Osteocyte (in vitro differentiated cells): Measurements from ENCODE around the gene EID3. TPM values are rescaled to one million over a fixed set of nuclear protein-coding genes. Genes with fewer than 3 reads are reported as not detected.

Source experiments
- DNase-seq: peaks from one replicate; pipeline ENCODE4 v3.0.0; 2021; ENCODE audit warnings: mixed read lengths; ENCODE audit not compliant: unreplicated experiment; ENCODE audit errors: extremely low spot score
- H3K27ac Mint-ChIP-seq: one replicate; pipeline ENCODE4 v1.8.0; 2021; ENCODE audit warnings: mild to moderate bottlenecking, mixed read lengths; ENCODE audit not compliant: unreplicated experiment
- H3K27me3 Mint-ChIP-seq: one replicate; pipeline ENCODE4 v1.8.0; 2021; ENCODE audit warnings: mixed read lengths; ENCODE audit not compliant: unreplicated experiment
- H3K36me3 Mint-ChIP-seq: one replicate; pipeline ENCODE4 v1.8.0; 2021; ENCODE audit warnings: mixed read lengths; ENCODE audit not compliant: unreplicated experiment
- H3K4me1 Mint-ChIP-seq: one replicate; pipeline ENCODE4 v1.8.0; 2021; ENCODE audit warnings: mixed read lengths; ENCODE audit not compliant: unreplicated experiment
- H3K4me3 Mint-ChIP-seq: one replicate; pipeline ENCODE4 v1.8.0; 2021; ENCODE audit warnings: mild to moderate bottlenecking, moderate library complexity, mixed read lengths; ENCODE audit not compliant: unreplicated experiment
- H3K9me3 Mint-ChIP-seq: one replicate; pipeline ENCODE4 v1.8.0; 2021; ENCODE audit warnings: mixed read lengths; ENCODE audit not compliant: unreplicated experiment
- CTCF ChIP-seq: fragments of 200-600 bp; sonication (generic); IDR thresholded peaks from 2 replicates; pipeline ENCODE4 v1.5.0; 2021; ENCODE audit warnings: antibody characterized with exemption, mild to moderate bottlenecking, moderate library complexity
- total RNA-seq: library from RNA; stranded (reverse); gene quantifications from 2 replicates; pipeline ENCODE4 v1.2.1, GENCODE V29; 2021

The EID3 gene
- total RNA-seq, 1 donor from 2014 or later, result 3.7 TPM

- peaks cover 30% of the 10 kb centered on the region for H3K36me3 Mint-ChIP-seq
- H3K4me1 Mint-ChIP-seq, result peaks cover 8% of the 10 kb centered on the region
- no peak overlapping the region for H3K4me3 Mint-ChIP-seq
- no peak for TF ChIP-seq CTCF
- no peaks in the 10 kb centered on the region for H3K9me3 Mint-ChIP-seq
- H3K27ac Mint-ChIP-seq, result no peak overlapping the region
- no peak for DNase-seq
- no peaks in the 10 kb centered on the region for H3K27me3 Mint-ChIP-seq
Observed at GRCh38 chr12:104340925-104341611, 37.5 kb downstream of the EID3 start.

- DNase-seq, result no peak
- no peak overlapping the region for H3K4me3 Mint-ChIP-seq
- H3K9me3 Mint-ChIP-seq, result no peaks in the 10 kb centered on the region
- H3K27me3 Mint-ChIP-seq, result no peaks in the 10 kb centered on the region
- peaks cover 33% of the 10 kb centered on the region for H3K36me3 Mint-ChIP-seq
- peaks cover 8% of the 10 kb centered on the region for H3K4me1 Mint-ChIP-seq
- no peak overlapping the region for H3K27ac Mint-ChIP-seq
- TF ChIP-seq CTCF, result no peak
Observed at GRCh38 chr12:104342147-104342546, 38.6 kb downstream of the EID3 start.

GRCh38 chr12:104342635-104343249 lies 39.2 kb downstream of the EID3 start:
- DNase-seq, result no peak
- Mint-ChIP-seq H3K36me3 (peaks cover 37% of the 10 kb centered on the region), H3K9me3 (no peaks in the 10 kb centered on the region), H3K27me3 (no peaks in the 10 kb centered on the region), H3K4me1 (peaks cover 8% of the 10 kb centered on the region), H3K27ac (peak overlapping the region; percentile 7), H3K4me3 (no peak overlapping the region)
- no peak for TF ChIP-seq CTCF

GRCh38 chr12:104344682-104345081 lies 41.1 kb downstream of the EID3 start:
- Mint-ChIP-seq H3K9me3 (no peaks in the 10 kb centered on the region), H3K4me1 (peaks cover 8% of the 10 kb centered on the region), H3K27ac (no peak overlapping the region), H3K27me3 (no peaks in the 10 kb centered on the region), H3K4me3 (no peak overlapping the region), H3K36me3 (peaks cover 44% of the 10 kb centered on the region)
- DNase-seq, result no peak
- TF ChIP-seq CTCF, result no peak

- peaks cover 38% of the 10 kb centered on the region for H3K36me3 Mint-ChIP-seq
- no peaks in the 10 kb centered on the region for H3K9me3 Mint-ChIP-seq
- H3K27me3 Mint-ChIP-seq, result no peaks in the 10 kb centered on the region
- no peak for TF ChIP-seq CTCF
- peaks cover 3% of the 10 kb centered on the region for H3K4me1 Mint-ChIP-seq
- no peak overlapping the region for H3K4me3 Mint-ChIP-seq
- no peak overlapping the region for H3K27ac Mint-ChIP-seq
- no peak for DNase-seq
Observed at GRCh38 chr12:104345234-104346066, 41.9 kb downstream of the EID3 start.
